ENCODE data around the gene RASSF10.

DNA sequence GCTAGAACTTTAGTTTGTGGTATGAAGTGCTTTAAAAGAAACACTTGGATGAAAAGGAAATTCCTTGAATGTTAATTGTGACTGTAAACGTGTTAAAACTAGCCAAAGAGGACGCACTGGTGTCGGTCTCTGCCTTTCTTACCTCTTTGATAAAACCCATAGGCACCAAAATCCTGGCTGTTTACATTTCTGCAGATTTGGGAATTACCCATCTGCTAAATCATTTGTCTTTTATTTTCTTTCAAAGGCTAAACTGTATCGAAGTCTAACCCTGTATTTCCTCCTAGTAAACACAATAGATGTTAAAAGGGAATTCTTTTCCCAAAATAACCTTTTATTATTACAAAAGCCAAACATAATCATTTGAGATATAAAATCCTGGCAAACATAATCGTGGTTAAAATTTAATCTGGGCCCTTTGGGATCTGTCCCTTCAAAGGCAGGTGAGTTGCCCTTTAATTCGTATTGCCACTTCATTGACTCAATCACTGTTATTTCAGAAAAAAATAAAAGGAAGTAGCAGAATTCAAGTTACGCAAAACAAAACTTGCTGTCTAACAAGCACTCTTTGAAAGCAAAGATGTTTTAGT, 2.4 kb downstream of the RASSF10 start:
- TF ChIP-seq, protein P1, sequence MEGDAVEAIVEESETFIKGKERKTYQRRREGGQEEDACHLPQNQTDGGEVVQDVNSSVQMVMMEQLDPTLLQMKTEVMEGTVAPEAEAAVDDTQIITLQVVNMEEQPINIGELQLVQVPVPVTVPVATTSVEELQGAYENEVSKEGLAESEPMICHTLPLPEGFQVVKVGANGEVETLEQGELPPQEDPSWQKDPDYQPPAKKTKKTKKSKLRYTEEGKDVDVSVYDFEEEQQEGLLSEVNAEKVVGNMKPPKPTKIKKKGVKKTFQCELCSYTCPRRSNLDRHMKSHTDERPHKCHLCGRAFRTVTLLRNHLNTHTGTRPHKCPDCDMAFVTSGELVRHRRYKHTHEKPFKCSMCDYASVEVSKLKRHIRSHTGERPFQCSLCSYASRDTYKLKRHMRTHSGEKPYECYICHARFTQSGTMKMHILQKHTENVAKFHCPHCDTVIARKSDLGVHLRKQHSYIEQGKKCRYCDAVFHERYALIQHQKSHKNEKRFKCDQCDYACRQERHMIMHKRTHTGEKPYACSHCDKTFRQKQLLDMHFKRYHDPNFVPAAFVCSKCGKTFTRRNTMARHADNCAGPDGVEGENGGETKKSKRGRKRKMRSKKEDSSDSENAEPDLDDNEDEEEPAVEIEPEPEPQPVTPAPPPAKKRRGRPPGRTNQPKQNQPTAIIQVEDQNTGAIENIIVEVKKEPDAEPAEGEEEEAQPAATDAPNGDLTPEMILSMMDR (IDR thresholded peaks at IDR 0.05) = no peak
- TF ChIP-seq POLR2A (IDR thresholded peaks at IDR 0.05) (no peak), EP300 (IDR thresholded peaks at IDR 0.05) (no peak)
